Head of caudate nucleus (tissue), 42 donors: ENCODE measurements around the gene SYT3.
A peak's percentile ranks its signal among the peaks of the same experiment; 100 is the strongest.

Experiments
- DNase-seq, 42 donors: peaks; one replicate each; pipeline versions ENCODE4 v3.0.0 to v3.0.0-alpha.2; 2020 to 2021; ENCODE audit warnings: mixed read lengths in 7 of 42
- intact Hi-C: fragments of 100-400 bp; cut with DNase I; formaldehyde crosslinking; loops from one replicate; pipeline ENCODE4 v1.15.0; 2022

Gene SYT3

DNA sequence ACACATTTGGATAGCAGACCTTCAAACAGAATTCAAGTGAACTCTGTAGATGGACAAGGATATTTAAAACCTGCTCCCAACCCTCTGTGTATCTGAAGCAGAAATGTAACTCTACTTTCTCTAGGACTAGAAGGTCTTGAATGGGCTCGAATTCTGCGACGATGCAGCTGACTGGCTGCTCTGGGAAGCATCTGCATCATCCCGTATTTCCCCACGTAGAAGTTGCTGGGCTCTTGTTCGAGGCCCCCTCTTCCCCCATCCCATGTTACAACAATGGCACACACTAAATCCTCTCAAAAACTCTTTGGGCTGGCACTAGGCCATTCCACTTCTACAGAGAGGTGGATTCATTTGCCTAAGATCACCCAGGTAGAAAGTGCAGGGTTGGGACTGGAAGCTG is 24.5 kb upstream of the SYT3 start:
- intact Hi-C loops, result no loop called here

DNA sequence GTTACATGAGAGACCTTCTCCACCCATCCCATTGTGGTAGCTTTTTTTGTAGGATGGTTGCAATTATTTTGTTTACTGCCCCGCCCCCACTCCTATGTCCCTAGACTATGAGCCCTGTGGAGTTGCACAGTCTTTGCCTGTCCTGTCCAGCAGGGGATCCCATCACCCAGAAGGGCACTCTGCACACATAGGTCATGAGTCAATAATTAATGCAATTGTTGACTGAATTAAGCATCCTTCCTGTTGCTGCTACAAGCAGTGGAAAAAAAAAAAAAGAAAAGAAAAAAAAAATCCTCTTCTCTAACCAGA is 23.8 kb upstream of the SYT3 start:
- intact Hi-C loops, result no loop called here
- no peak for DNase-seq

More for the DNA sequence above, 24.5 kb upstream of the SYT3 start:
- no peak for DNase-seq

DNA sequence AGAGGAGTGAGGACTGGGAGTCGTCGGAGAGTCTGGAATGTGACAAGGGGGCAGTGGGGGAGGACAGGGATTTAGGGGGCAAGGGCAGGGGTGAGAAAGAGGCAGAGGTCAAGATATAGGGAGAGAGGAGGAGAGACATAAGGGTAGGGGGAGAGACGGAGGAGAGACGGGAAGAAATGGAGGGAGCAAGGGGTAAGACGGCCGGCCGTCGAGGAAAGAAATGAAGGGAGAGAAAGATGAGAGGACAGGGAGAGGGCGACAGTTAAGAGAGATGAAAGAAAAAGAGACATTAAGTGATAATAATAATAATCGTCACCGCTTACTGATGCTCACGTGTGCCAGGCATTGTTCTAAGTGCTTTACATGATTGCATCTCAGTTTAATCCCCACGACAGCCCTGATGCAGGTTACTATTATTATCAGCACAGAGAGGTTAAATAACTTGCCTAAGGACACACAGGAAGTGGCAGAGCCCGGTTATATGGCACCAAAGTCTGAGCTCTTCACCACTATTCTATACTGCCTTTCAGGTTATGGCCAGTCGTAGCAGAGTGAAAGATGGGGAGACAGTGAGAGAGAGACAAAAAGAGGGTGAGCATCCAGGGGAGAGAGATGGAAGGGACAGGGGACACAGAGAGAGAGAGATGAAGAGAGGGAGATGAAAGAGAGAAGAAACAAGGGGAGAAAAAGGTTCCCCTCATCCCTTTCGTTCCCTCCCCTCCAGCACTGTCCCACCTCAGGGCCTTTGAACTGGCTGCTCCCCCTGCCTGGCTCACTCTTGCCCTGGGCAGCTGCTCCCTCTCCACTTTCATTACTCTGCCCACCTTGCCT is 23.2 kb upstream of the SYT3 start:
- intact Hi-C loops, result no loop called here

DNA sequence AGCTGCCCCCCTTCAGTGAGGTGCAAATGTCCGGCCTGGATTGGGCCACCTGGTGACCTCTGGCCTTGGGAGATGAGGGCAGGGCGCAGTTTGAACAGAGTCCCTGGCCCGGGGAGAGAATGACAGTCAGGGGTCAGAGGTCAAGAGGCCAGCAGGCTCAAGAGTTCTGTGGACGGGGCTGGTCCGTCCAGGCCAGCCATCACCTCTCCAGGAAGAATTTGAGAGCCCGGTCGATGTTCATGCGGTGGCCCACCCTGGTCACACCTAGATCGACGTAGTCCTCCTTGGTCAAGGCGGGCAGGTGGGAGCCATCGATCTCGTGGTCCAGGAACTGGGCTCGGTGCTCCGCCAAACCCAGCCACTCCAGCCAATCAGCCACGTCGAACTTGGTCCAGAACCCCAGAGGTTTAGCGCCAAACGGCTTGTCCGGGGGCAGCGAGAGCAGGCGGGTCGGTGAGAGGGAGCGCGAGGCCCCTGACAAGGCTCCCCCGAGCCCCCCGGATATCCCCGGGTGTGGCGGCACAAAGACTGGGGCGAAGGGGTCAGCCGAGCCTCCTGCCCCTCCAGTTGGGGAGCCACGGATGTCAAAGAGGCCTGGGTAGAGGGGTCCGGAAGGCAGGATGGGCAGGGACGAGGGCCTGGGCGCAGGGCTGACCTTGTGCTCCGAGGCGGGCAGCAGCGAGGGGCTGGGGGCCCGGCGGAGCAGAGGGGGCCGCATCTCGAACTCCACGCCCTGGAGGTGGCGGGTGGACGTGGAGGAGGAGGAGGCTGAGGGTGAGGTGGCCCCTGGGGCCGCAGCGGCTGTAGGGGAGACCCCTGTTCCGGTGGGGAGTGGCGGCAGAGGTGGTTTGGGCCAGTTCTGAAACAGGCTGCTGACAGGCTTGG is 22.3 kb upstream of the SYT3 start:
- DNase-seq, result no peak
- intact Hi-C loops, result no loop called here

More for the DNA sequence above, 23.2 kb upstream of the SYT3 start:
- DNase-seq, result no peak

DNA sequence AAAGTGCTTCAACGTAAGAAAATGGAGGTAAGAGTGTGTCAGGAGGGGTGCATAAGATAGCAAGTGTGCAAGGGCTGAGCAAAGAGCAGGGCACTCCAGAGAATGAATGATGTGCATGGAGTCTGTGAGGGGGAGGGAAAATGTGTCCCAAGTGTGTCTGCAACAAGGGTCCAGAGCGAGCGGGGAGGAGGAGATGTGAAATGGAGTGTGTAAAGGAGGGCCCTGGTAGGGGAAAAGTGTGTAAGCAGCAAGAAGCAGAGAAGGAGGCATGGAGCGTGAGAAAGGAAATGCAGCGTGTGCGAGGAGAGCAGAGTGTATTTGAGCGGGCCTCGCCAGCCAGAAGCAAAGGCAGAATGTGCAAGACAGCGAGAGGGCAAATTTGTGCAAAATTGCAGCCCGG is 21.3 kb upstream of the SYT3 start:
- no peak for DNase-seq

DNA sequence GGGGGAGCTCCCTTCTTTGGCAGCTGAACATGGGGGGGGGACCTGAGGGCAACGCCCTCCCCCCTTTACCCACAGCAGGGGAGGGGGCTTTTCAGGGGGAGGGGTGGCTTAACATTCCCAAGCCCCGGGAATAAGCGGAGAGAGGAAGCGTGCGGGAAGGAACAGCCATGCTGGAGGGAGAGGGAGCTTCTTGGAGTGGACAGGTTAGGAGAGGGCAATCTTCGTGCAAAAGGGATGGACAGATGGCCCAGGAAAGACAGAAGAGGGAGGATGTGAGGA is 20.3 kb upstream of the SYT3 start:
- intact Hi-C loops, result no loop called here
- DNase-seq, result no peak

More for the DNA sequence above, 21.3 kb upstream of the SYT3 start:
- intact Hi-C loops, result no loop called here

DNA sequence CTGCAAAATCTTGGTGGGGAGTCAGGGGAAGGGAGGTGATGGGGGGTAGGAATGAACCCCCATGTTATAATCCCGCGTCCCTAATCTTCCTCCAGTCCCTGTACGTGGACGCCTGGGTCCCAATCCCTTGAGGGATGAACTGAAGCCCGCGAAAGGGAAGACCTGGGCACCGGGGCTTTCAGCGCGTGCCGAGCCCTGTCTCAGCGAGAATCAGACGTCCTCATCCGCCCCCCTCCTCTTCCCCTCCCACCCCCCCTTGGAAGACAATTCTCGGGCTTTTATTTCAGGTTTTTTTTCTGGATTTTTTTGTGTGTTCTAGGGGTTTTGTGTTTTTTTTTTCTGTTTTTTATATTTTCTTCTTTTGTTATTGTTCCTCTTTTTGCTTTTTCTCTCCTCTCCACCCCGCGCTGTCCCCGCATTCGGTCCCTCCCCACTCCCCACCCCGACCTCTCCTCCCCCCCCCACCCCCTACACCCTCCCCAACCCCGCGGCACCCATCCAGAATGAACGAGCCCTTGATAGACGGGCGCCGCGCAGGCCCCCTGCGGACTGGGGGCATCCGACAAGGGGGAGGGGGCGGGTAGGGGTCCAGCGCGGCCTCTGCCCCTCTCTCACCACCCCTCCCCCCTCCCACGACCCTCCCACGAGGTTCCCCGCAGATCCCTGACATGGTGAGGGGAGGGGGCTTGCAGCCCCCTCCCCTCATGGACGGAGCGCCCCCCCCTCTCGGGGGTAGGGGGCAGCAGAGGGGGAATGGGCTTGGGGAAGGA is 19.8 kb upstream of the SYT3 start:
- peak in 1 of 42 donors; percentile 20 for DNase-seq
- intact Hi-C loops, result no loop called here

DNA sequence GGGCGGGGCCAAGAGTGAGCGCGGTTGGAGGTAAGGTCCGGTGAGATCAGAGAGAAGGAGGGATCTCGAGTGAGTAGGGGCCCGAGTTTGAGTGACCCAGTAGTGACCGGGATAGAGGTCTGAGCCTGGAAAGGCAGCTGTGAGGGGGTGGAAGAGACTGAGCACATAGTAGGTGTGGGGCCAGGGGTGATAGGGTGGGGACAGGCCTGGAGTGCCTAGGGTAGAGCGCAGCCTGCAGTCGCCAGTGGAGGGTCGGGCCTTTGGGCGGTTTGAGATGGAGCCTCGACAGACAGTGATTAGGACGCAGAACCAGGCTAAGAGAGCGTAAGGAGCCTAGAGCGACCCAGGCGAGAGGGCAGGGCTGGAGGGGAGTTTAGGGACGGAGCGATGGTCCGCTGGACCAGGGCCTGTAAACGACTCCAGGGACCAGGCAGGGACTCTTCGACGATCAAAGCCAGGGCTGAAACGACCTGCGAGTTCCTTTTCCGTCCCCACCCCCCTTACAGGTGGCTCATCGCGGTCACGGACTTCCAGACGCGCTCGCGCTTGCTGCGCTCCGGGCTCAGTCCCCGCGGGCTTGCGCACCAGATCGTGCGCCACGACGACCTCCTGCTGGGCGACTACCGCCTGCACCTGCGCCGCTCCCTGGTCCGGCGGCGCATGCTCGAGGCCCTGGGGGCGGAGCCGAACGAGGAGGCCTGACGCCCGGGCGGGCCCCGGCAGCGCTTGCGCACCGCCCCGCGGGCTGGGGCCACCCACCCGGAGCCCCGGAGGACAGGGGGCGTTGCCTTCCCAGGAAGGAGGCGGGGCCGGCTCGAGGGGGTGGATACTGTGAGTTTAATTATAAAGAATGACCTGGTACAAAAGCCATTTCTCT is 19.0 kb upstream of the SYT3 start:
- intact Hi-C loops, result no loop called here
- DNase-seq, result peak; percentile 75 to 95 (median 88)

DNA sequence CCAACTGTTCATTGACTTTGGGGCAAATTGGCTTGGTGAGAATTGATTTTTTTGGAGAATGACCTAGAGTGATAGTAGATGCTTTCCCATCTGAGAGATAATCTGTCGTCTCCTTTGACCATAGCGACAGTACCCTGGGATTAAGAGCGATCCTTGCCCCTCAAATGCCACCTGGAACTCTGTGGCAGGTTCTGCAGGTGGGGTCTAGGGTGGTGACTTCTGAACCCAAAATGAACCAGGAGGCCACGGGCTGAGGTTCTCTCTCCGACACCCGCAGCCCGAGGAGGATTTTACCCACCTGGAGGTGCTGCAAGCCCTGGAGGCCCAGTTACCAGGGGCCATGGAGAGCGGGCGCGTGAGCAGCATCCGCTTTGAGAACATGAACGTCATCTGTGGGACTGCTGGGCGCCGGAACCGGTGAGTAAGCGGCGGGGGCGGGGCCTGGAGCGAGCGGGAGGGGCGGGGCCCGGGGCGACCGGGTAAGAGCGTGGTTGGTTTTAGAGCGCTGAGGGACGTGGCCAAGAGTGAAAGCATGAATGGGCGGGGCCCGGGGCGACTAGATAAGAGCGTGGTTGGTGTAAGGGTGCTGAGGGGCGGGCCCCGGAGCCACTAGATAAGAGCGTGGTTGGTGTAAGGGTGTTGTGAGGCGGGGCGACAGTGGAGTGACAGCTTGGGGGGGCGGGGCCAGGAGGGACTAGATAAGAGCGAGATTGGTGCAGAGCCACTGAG is 18.2 kb upstream of the SYT3 start:
- peak; percentile 91 to 100 (median 98) for DNase-seq
- intact Hi-C loops, result no loop called here

DNA sequence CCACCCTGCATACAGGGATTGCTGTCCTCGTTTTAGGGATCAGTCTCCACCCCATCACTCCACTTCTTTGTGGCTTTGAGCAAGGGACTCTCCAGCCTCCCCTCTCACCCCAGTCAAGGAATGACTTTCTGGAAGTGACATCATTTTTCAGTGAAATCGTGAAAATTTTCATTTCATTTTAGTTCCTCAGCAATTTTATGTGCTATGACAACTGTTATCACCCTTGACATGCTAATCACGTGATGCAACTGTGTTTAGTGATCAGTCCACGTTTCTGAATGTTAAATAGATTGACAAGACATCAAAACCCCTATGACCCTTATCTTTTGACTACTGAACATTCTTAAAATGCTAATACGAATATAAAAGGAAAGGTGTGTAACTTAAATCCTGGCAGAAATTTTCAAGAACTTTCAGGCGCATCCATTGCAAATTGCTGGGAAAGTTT is 17.6 kb upstream of the SYT3 start:
- intact Hi-C loops, result no loop called here

DNA sequence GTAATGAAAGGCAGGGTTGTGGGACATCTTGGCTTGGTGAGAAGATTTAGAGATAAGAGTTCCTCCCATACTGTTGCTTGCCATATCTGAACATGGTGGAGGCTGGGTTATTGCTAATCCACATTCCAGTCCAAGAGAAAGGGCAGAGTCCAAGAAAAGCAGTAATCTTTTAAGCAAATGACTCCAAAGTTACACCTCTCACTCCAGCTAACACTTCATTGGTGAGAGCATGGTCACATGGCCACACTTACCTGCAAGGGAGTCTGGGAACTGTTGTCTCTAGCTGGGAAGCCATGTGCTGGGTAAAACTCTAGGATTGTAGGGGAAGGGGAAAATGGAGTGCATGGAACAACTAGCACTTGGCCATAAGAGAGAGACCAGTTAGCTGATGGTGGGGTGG is 15.2 kb upstream of the SYT3 start:
- intact Hi-C loops, result no loop called here

More for the DNA sequence above, 17.6 kb upstream of the SYT3 start:
- DNase-seq, result no peak

DNA sequence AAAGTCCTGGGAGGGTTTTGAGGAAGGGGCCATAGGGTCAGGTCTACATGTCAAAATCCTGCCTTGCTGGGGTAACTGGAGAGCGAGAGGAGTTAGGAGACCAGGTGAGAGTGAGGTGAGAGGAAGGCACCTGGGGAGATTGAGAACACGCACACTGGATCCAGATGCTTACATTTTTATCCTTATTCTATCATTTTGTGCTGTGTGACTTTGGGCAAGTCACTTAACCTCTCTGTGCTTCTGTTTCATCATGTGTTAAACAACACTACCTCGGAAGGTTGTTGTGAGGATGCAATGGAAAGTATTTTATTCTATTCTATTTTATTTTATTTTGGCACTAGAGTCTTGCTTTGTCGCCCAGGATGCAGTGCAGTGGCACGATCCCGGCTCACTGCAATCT is 13.0 kb upstream of the SYT3 start:
- intact Hi-C loops, result no loop called here
- DNase-seq, result no peak

More for the DNA sequence above, 15.2 kb upstream of the SYT3 start:
- DNase-seq, result no peak

DNA sequence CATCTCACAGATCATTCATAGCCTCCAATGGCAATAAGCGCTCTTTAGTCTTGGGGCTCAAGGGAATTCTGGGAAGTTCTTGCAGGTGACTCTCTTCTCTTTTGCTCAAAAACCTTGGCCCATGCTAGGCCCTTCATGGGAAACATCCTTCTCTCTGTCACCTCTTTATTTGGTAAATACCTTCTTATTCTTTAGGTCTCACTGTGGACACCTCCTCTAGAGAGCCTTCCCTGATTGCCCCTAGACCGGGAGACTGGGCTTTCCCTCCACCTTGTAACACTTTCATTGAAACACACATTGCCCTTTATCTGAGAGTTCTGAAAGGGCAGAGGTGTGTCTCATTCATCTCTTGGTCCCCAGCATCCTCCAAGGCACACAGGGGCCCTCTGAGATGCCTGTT is 11.5 kb upstream of the SYT3 start:
- no peak for DNase-seq
- intact Hi-C loops, result no loop called here

DNA sequence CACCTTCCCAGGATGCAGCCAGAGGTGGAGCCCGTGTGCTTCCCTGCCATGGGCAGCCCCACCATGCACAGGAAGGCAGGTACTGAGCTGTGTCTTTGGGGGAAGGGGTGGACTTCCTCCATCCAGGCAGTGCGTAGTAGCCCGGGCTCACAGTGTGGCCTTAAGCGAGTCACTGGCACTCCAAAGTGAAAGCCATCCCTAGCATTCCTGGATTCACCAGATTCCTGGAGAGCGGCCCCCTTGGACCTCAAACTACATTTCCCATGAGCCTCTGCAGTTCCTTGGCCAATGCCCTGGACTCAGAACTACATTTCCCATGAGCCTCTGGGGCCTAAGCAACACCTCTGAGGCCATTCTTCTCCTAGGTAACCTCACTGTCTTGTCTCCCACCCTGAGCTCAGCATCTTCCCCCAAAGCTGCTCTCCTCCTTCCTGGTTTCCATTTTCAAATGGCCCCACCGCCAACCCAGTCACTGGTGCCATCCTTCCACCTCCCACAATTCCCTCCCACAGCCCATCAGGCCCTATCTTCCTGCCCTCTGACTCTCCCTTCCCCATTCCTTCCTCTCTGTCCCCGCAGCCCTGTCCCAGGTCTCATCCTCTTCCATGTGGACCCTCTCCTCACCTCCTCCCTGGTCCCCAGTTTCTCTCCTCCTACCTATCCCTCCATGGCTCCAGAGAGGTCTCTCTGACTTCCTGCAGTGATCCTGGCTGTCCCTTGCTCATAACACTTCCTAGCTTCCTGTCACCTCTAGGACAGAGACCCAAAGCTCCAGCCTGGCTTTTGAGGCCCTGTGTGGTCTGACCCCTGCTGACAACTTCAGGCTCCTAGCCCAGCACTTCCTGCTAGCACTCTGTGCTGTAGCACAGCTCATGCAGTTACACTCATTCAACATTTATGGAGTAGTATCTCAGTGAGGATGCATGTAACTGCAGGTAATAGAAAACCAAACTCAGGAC is 10.0 kb upstream of the SYT3 start, which contains the start of gene C19orf81:
TSS of gene C19orf81 (plus strand) at position 13 of the 959 bp plus-strand sequence. CDS start at position 13, 0 bp downstream.
- peak in 18 of 42 donors; percentile 13 to 60 (median 32) for DNase-seq
- intact Hi-C loops, result no loop called here

DNA sequence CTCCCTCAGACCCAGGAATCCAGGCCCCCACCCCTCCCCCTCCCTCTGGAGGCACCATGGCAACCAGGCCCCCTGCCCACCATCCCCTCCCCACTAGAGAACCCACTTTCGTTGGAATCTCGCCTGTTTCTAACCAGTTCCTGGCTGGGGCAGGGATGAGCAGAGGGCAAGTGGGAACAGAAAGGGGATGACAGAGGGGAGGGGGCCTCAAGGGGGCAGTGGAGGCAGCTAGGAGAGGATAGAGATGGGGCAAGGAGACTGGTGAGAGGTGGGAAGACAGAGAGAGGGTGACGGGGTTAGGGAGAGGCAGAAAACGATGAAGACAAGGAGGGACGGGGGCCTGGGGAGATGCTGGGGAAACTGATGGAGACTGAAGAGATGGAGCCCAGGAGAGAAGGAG is 9.0 kb upstream of the SYT3 start:
- intact Hi-C loops, result no loop called here
- no peak for DNase-seq

DNA sequence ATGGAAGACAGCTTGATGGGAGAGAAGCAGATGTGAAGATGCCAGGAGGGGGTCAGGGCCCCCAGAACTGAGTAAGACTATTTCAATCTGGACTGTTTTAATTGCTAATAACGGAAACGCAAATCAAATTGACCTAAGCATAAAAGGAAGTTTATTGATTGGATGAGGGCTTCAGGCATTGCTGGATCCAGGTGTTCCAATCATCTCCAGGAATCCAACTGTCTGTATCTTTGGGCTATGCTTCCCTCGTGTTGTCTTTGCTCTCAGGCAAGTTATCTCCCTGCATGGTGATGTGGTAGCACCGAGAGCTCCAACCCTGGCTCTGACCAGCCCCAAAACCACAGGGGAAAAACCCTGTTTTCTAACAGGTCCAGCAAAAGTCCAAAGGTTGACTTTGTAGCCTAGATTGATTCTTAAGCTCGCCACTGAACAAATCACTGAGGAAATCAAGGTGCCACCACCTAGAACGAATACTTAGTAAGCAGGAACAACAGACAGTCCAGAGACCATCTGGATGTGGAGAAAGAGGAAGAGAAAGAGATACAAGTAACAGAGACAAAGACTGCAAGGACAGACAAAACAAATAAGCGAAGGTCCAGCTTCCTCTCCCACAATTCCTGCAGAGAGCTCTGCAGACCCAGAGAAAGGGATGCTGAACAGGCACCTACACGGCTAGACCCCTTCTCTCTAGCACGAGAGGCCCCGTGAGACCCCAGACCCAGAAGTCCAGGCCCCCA is 8.4 kb upstream of the SYT3 start:
- DNase-seq, result no peak

More for the DNA sequence above, 8.4 kb upstream of the SYT3 start:
- intact Hi-C loops, result no loop called here
